Erythroblast (primary cell): ENCODE data around the gene GPR89B.

Experiments
- GATA1 ChIP-seq: IDR thresholded peaks from 2 replicates; pipeline ENCODE4 v1.6.1; 2011; ENCODE audit warnings: low read depth, mild to moderate bottlenecking, control low read depth, low read length, moderate library complexity
- POLR2A ChIP-seq: IDR thresholded peaks from 2 replicates; pipeline ENCODE4 v1.6.1; 2011; ENCODE audit warnings: mild to moderate bottlenecking, low read length

DNA sequence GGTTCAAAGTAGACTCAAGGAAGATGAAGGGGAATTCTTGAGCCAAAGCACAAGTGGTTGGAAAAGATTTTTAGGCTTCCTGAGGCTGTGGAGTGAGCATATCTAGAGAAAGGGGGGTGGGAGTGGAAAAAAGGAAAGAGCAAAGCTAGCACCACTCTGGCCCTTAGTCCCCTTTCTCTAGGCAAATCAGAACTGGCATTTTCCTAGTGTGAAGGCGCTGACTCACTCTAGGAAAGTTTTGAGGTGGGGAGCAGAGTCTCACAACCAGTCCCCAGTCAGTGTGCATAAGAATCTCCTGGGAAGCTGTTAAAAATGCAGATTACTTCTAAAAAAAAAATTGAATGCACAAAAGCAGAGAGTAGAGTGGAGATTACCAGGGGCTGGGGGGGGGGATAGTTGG, 3.4 kb upstream of the GPR89B start:
- TF ChIP-seq POLR2A (no peak), GATA1 (no peak)
